G401.6 (cell line): ENCODE results near the gene KCNK15.
A peak's percentile ranks its signal among the peaks of the same experiment; 100 is the strongest.

Experiments
- FAIRE-seq: peaks from 2 replicates; lab custom pipeline; 2012; peaks lifted over from hg19 to GRCh38; lab: Jason Lieb, UNC

Gene KCNK15

DNA sequence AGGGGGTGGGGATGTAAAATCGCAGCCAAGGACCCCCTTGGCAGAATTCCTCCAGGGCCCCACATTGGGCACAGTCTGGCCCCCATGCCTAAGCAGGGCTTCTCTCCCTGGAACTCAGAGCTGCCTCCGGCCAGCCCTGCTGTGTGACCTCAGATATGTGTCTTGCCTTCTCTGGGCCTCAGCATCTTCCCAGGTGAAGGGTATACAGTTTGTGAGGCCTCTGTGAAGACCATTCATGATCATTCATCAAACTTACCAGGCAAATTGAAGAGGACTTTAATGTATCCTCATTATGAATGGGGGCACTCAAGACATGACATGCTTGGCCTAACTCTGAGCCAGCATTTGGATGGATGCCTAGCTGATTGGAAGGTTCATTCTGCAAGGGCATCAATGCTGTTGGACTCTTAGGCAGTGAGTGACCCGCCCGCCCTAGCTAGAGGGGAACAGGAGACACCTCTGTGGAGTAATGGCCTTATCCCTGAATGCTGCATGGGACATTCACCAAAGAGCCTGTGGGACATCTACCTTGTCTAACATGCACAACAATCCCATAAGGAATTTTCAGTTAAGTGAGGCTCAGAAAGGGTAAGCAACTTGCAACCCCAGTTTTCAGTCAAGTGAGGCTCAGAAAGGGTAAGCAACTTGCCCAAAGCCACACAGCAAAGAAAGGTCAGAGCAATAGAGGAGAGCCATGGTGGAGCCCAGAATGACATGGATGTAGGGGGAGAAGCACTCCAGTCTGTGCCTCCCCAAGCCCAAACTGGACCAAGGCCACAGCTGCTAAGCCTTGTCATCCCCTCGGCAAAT lies 30.0 kb upstream of the KCNK15 start:
- no peak for FAIRE-seq

GRCh38 chr20:44716309-44717106 lies 29.2 kb upstream of the KCNK15 start:
- no peak for FAIRE-seq

GRCh38 chr20:44717986-44718385 lies 27.7 kb upstream of the KCNK15 start:
- FAIRE-seq: no peak

DNA sequence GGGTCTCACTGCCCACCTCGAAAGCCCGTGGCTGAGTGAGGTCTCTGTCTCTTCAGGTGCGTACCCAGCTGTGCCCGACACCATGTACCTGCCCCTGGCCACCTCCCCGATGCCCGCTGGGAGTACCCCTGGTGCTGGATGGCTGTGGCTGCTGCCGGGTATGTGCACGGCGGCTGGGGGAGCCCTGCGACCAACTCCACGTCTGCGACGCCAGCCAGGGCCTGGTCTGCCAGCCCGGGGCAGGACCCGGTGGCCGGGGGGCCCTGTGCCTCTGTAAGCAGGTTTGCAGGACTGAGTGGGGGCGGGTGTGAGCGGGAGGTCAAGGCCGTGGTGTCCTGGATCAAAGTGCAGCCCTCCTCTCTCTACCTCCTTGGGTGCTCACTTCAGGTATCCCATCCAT lies 25.8 kb upstream of the KCNK15 start:
- FAIRE-seq: no peak

DNA sequence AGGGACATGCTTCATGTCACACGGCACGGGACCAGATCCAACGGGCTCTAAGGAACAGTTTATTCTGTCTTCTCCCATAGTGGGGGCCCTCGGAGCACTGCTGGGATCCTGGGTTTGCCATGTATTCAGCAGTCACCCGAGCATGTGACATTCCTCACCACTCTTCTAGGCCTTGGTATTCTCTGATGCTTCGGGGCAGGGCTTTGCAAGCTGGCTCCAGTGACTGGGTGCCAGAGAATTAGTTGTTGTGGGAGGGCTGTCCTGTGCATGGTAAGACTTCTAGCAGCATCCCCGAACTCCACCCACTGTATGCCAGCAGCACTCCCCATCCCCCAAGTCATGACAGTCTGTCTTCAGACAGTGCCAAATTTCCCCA lies 25.1 kb upstream of the KCNK15 start:
- FAIRE-seq: no peak

GRCh38 chr20:44720997-44721784 lies 24.5 kb upstream of the KCNK15 start:
- no peak for FAIRE-seq

DNA sequence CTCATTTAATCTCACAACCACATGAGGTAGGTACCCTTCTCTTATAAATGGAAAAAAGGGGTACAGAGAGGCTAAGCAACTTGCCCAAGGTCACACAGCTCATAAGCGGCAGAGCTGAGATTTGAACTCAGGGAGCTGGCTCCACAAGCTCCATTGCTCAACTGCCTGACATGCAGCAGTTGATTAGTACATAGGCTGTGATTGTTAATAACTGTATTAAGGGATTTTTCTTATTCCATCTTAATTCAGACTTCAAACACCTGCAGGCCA lies 23.9 kb upstream of the KCNK15 start:
- no peak for FAIRE-seq

GRCh38 chr20:44722990-44723389 lies 22.7 kb upstream of the KCNK15 start:
- no peak for FAIRE-seq

DNA sequence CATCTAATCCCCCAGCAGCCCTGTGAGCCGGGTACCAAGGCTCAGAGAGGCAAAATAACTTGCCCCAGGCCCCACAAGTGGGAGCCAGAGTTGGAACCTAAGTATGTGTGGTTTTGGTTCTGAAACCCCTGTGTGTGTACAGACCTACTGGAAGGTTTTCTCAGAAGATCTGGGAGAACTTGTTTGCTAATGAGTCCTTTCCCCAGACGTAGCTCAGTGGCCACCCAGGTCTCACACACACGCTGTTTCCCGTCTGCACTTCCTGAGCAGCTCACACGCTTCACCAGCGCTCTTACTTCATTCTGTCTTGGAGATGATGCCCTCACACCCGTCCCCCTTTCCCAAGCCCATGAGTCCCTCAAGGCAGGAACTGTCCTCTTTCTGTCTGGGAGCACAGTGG lies 22.3 kb upstream of the KCNK15 start:
- no peak for FAIRE-seq

DNA sequence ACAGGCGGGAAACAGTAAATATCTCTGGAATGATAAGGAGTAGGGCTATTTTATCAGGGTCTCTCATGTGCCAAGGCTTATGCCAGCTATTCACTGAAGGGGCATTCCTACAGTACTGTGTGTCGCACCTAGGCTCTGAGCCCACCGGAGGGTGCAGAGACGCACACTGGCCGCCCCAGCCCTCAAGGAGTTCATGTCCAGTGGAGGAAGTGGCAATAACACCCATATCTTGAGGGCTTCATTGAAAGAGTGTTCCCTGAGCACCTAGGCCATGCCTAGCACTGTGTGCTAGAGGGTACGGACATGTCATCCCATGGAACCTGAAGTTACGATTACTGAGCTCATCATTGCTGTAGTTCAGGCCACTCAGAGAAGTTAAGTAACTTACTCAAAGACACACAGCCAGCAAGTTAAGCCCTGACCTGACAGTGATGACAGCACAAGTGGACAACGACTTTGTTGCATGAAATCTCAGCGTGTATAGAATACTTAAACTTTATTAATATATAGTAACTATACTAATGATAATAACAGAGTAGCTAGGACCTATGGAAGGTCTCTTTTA lies 21.8 kb upstream of the KCNK15 start:
- no peak for FAIRE-seq

DNA sequence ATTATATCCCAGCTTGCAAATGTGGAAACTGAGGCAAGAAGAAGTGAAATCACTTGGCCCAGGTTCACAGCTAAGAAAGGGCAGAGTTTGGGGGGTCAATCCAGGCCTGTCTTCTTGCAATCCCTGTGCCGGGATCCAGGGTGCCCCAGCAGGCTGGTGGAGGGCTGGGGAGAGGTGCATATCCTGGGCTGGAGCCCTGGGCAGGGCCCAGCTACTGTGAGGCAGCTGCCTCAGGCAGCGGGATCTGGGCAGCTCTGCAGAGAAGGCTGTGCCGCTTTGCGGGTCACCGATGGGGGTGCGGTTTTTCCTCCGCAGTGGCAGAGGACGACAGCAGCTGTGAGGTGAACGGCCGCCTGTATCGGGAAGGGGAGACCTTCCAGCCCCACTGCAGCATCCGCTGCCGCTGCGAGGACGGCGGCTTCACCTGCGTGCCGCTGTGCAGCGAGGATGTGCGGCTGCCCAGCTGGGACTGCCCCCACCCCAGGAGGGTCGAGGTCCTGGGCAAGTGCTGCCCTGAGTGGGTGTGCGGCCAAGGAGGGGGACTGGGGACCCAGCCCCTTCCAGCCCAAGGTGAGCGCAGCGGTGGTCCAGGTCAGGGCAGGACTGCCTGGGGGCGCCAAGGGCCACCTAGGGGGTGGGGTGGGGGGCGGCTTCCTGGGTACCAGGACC lies 21.1 kb upstream of the KCNK15 start:
- no peak for FAIRE-seq

GRCh38 chr20:44725837-44726236 lies 19.8 kb upstream of the KCNK15 start:
- FAIRE-seq: no peak

DNA sequence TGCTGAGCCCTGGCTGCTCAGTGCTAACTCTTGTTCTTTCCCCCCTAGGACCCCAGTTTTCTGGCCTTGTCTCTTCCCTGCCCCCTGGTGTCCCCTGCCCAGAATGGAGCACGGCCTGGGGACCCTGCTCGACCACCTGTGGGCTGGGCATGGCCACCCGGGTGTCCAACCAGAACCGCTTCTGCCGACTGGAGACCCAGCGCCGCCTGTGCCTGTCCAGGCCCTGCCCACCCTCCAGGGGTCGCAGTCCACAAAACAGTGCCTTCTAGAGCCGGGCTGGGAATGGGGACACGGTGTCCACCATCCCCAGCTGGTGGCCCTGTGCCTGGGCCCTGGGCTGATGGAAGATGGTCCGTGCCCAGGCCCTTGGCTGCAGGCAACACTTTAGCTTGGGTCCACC lies 18.6 kb upstream of the KCNK15 start:
- FAIRE-seq: no peak

DNA sequence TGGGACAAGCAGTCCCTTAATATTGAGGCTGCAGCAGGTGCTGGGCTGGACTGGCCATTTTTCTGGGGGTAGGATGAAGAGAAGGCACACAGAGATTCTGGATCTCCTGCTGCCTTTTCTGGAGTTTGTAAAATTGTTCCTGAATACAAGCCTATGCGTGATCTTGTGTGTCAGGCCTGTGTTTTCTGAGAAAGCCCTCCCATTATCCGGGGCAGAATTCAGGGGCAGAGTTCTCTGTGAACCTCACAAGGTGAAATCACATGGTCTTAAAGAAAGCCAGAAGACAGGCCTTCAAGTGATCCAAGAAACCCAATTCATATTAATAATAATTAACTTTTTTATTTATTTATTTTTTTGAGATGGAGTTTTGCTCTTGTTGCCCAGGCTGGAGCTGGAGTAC lies 18.0 kb upstream of the KCNK15 start:
- FAIRE-seq: peak; percentile 92

GRCh38 chr20:44728801-44729443 lies 16.7 kb upstream of the KCNK15 start:
- FAIRE-seq: peak; percentile 98

DNA sequence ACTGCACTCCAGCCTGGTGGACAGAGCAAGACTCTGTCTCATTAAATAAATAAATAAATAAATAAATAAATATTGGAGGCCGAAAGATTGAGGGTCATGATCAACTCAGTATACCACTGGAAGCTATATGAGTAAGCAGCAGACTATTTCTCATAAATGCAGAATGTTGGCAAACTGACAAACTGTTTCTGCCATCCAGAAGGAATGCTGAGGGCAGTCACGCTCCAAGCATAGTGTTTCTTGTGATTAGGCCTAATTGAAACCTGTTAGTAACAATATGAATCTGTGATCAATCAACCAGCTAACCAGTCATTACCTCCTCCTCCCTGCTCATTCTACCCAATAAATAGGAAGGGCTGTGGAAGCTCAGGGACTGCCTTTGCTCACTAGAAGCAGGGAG lies 15.2 kb upstream of the KCNK15 start:
- FAIRE-seq: peak; percentile 99

- FAIRE-seq: no peak
These were observed 14.0 kb upstream of the KCNK15 start for GRCh38 chr20:44731657-44732056.

GRCh38 chr20:44732327-44732726 lies 13.3 kb upstream of the KCNK15 start:
- no peak for FAIRE-seq

GRCh38 chr20:44733341-44734069 lies 12.2 kb upstream of the KCNK15 start:
- peak; percentile 74 for FAIRE-seq

DNA sequence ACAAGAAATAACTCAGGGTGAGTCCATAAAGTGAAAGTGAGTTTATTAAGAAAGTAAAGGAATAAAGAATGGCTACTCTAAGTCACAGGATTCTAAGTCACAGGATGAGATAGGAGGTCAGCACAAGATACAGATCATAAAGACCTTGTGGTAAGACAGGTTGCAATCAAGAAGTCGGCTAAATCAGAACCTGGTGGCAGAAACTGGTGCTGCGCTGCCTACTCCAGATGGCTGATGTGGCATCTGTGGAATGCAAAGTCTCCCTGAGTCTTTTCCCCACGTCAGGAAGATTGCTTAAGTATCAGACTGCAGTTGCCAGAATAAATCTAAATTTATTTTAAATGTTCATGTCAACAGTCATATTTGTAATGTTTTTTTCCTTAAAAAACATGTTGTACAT lies 10.7 kb upstream of the KCNK15 start:
- FAIRE-seq: no peak

DNA sequence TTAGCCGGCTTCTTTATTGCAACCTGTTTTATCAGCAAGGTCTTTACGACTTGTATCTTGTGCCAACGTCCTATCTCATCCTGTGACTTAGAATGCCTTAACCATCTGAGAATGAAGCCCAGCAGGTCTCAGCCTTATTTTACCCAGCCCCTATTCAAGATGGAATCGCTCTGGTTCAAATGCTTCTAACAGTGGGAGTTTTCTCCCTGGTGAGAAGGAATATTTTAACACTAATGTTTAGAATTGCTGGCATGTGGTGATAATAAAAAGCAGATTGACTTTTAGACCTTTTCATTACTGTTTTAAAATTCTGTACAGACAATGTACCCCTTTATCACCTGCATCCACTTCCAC lies 9.9 kb upstream of the KCNK15 start:
- FAIRE-seq: no peak
